NCI-H446 (cell line): ENCODE data around the gene PTDSS2.

Experiments used
- DNase-seq, 2 experiments: peaks; one replicate each; lab custom pipeline; 2025; lab: John Stamatoyannopoulos, UW

Gene PTDSS2

DNA sequence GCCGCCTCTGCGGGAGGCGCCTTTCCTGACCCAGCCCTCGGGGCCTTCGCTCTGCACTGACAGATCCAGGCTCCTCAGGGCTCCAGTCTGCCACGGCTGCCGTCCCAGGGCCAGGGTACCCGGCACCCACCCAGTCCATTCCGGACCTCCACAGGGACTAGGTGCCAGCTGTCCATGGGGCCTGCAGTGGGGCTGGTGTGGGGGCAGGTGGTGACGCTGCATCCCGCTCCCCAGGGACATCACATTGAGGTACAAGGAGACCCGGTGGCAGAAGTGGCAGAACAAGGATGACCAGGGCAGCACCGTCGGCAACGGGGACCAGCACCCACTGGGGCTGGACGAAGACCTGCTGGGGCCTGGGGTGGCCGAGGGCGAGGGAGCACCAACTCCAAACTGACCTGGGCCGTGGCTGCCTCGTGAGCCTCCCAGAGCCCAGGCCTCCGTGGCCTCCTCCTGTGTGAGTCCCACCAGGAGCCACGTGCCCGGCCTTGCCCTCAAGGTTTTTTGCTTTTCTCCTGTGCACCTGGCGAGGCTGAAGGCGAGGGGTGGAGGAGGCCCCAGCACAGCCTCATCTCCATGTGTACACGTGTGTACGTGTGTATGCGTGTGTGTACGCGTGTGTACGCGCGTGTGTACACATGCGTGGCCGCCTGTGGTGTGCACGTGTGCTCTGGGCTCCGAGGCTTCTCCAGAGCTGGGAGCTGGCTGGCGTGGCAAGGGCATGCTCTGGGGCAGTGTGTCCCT lies 40.3 kb downstream of the PTDSS2 start:
- no peak for DNase-seq

DNA sequence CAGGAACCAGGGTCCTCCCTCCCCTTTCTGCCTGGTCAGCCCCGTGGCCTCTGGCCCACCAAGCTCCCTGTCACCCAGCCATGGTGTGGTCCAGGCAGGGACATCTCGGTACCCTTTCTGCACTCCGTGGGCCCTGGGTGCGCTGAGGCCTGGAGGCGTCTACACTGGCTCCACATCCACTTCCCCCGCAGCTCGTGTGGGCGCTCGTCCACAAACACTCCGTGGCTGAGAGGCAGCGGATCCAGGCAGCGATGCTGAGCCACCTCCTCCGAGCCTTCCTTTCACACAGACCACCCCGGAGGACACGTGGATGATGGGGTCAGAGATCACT lies 40.8 kb downstream of the PTDSS2 start:
- DNase-seq: no peak

DNA sequence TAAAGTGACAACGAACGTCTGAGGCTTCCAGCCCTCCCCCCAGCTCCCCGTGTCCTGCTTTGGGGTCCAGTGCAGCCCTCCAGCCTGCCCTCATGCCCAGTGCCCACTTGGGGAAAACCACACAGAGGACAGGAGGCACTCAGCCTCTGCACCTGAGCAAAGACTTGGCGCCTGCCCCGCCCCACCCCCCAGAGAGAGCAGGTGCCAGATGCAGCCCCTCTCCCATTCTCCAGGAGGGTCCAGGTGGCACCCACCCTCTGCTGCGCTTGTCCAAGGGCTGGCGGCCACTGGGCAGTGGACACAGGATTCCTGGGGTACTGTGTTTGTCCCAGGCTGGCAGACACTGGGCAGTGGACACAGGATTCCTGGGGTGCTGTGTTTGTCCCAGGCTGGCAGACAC lies 41.3 kb downstream of the PTDSS2 start:
- no peak for DNase-seq

DNA sequence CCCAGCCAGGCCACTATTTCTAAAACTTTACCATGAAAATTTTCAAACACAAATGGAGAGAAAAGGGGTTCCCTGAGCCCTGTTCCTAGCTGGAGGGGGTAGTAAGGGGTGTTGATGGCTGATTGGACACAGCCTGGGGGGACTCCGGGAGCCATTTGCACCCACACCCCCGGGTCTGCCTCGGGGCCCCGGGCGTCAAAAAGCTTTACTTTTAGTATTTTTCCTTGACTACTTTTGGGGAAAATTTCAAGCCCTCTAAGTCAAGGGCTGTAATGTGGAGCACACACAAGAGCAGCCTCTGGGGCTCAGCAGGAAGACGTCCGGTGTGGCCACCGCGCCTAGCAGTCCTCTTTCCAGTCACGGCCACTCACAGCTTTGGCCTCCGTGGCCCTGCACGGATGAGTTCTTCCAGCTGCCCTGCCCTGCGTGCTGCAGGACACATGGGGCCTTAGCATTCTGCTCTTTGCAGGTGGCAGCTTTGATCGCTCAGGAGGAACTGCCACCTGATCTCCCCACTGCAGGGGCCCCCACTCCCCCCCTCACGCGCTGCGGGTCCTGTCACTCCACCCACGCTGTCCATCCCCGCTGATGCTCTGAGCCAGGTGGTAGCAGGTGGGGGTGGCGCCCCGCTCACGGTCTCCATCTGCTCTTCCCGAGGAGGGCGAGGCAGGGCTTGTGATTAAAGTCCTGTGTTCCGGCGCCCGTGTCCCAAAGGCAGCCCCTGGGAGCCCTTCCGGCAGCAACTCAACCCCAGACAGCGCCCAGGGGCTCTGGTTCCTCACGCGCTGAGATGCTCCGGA lies 42.5 kb downstream of the PTDSS2 start:
- DNase-seq: no peak

DNA sequence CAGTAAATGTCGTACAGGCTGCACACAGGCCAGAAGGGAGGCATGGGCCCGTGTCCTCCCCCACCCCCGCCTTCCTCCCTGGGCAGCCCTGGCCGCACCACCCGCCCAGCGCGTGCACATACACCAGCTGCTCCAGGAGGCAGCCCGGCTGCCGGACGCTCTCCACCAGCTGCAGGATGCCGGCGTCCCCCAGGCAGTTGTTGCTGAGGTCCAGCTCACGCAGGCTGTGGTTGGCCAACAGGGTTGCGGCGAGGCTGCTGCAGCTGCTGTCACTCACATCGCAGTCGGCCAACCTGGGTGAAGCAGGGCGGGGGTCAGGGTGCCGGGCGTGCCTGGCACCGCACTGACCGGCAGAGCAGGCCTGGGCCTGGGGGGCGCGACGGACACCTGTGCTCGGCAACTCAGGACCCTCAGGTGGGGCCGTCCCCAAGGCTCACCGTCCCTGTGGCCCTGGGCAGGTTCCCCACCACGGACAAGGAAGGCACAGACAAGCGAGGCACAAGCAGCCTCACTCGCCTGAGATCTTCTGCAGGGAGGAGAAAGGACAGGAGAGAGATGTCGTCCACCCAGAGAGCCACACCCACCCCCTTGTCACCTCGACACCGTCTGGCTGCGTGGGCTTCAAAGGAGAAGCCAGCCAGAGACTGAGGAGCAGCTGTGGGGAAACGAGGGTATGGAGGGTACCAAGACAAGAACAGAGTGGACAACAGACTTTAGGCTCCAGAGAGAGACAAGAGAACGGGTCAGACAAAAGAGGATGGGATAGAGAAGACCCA lies 44.9 kb downstream of the PTDSS2 start:
- no peak for DNase-seq

DNA sequence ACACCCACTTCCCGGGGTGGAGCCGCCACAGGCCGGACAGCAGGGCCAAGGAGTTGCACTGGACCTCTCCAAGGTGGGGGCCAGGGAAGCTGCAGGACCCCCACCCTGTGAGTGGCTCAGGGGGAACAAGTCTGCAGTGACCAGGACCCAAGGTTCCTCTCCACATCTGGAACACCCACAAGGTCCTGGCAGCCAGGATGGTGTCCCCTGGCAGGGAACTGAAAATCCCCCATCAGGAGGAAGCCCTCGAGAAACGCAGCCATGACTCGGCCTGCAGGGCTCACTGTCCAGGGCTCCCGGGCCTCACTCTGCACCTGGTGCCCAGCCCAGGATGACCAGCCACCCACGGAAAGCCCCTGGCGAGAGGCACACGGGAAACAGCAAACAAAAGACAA lies 45.5 kb downstream of the PTDSS2 start:
- no peak for DNase-seq

DNA sequence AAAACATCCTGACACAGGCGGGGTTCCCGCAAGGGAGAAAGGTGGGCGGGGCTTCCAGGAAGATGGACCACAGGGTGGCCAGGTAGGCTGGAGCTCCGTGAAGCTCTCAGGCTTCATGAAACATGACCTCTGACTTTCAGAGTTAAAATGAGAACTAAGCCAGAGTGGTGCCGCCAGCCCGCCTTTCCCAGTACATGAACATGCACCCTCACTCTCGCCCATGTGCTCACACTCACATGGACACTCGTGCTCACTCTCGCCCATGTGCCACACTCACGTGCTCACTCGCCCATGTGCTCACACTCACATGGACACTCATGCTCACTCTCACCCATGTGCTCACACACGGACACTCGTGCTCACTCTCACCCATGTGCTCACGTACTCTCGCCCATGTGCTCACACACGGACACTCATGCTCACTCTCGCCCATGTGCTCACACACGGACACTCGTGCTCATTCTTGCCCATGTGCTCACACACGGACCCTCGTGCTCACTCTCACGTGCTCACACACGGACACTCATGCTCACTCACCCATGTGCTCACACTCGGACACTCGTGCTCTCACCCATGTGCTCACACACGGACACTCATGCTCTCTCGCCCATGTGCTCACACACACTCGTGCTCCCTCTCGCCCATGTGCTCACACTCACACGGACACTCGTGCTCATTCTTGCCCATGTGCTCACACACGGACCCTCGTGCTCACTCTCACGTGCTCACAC lies 46.9 kb downstream of the PTDSS2 start:
- DNase-seq: no peak

DNA sequence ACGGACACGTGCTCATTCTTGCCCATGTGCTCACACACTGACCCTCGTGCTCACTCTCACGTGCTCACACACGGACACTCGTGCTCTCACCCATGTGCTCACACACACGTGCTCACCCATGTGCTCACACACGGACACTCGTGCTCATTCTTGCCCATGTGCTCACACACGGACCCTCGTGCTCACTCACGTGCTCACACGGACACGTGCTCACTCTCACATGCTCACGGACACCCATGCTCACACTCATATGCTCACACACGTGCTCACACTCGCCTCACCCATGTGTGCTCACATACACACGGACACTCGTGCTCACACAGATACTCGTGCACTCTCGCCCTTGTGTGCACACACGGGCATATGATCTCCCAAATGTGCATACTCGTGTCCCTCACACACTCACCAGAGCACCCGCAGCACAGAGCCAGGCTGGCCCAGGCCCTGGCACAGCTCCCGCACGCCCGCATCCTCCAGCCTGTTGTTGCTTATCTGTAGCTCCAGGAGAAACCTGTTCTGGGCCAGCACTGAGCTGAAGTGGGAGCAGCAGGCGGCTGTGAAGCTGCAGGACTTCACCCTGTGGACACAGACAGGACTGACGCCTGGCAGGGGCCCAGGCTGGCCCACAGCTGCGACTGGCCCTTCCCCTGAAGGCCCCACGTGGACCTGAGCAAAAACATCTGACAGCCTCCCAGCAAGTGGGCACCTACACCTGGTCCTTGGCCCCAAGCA lies 47.7 kb downstream of the PTDSS2 start:
- DNase-seq: no peak

DNA sequence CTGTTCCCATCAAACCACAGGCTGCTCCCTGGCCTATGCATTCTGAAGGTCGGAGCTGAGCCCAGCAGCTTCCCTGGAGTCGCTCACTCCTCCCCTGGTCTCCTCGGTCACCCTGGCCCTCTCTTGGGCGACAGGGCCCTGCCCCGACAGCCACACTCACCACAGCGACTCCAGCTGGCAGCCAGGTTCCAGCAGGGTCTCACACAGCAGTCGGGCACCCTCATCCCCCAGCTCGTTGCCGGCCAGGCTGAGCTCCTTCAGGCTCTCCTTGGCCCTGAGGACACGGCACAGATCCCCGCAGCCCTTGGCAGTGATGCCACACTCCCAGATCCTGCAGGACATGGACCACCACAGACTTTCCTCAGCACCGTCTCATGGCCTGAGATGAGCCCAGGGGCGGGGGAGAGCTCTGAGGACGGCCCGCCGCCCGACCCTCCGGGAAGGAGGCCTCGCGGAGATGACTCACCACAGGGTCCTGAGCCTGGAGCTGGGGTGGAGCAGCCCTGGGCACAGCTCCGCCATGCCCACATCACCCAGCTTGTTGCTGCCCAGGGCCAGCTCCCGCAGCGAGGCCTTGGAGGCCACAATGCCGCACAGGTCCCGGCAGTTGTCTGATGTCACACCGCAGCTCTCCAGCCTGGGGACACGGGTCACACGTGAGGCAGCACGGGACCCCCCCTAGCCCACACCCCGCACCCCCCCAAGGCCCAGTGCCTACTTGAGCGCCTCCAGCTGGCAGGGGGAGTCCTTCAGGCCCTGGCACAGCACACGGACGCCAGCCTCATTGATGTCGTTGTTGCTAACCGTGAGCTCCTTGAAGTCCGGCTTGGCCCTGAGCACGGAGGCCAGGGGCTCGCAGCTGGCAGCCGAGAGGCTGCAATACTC lies 48.5 kb downstream of the PTDSS2 start:
- no peak for DNase-seq

DNA sequence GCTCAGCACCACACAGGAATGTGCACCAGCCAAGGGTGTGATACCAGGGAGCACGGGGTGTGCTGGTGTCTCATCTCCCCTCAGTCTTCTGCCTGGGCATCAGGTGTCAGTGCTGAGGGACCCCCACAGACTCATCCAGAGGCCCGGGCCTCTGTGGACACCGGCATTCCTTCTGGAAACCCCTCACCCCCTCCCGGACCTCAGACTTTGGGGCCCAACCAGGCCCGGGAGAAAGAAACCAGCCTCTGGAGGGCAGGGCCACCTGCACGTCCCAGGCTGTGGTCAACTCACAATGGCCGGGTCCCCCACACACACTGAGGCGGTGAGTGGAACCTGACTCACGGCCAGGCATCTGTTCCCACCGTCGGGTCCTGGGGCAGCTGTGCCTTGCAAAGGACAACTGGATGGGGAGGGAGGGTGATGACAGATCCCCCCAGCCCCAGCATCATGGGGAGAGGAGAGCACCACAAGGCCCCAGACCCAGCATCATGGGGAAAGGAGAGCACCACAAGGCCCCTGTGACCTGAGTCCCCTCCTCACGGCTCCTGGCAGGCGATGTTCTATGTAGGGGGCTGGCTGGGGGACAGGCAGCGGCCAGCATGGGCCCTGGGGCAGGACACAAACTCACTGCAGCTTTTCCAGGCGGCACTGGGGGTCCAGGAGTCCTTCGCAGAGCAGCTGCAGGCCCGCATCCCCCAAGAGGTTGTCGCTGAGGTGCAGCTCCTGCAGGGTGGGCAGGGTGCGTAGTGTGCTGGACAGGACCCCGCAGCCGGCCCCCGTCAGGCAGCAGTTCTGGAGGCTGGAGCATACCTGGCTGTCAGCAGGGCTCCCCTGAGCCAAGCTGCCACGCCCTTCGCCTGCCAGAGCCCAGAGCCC lies 49.4 kb downstream of the PTDSS2 start:
- DNase-seq: no peak

DNA sequence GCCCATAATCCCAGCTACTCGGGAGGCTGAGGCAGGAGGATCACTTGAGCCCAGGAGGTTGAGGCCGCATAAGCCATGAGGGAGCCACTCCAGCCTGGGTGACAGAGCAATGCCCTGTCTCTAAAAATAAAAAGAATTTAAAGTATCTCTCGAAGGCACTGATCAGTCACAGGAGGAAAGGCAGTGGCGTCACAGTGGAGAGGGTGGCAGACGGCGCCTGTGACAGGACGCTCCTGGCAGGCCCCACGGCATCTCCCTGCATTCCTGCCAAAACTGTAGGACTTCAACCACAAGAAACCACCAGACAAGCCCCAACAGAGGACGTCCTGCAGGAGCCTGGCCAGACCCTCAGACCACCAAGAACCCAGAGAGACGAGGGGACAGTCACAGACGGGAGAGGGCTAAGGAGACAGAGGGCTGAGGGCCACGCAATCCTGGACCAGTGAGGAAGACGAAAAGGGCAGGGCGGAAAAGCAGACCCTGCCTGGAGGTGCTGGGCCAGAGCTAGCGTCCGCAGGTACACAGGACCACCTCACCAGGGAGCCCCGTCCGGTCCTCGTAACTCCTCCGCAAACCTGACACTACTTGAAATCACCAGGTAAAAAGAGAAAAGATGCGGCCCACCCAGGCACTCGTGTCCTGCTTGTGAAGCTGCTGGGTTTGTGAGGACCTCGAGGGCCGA lies 51.1 kb downstream of the PTDSS2 start:
- no peak for DNase-seq

DNA sequence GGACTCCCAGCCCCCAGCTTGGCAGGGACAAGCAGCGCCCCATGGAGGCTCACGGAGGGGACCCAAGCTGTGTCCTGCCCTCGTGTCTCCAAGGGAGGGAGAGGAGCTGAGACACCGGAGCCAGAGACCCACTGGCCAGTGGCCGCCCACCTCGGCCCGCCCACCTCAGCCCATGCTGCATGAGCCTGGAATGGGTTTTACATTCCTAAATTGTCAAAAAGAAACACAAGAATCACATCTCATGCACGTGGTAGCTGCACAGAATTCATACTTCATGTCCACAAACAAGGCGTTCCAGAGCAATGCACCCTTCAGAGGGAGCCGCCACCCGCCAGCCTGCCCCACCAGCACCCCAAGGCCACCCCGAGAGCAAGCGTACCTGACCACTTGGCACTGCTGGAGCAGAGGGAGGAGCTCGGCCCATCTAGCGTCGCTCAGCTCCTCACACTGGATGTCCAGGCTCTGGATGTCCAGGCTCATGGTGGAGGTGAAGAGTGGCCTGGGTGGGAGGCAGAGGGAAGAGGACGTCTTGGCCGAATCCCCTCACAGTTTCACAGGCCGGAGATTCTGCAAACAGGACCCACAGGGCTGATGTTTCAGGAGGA lies 51.7 kb downstream of the PTDSS2 start:
- no peak for DNase-seq

DNA sequence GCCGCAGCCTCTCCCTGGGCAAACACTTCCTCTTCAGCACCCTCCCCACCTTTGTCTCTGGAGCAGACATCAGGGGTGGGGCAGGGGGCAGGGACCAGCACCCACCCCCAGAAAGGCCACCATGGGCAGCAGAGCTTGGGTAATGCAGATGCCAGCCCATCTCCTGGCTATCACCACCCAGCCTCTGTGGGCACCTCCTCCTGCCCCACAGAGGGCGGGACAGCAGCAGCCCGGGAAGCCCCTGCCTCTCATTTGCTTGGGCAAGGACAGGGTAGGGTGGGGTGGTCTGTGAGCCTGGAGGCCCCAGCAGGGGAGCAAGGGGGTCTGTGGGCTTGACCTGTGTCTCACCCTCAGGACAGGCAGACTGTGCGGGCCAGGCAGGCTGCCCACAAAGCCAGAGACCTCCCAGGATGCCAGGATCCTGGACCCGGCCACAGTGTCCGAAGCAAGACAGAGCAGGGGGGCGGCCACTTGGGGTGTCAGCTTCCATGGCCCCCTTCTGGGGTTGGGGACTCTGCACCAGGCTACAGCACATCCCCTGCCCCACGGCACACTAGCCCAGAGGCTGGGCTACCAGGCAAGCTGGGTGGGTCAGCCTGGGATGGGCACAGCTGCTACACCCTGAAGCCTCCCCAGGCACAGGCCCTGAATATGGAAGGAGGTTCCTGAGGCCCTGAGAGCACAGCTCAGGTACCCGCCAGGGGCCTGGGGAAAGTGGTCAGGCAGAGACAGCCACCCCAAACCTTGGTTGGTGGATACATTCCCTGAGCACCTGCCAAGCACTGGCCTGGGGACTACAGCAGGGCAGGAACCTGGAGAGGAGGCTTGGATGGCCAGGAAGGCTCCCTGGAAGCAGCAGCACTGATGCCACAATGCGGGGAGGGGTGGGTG lies 52.5 kb downstream of the PTDSS2 start:
- no peak for DNase-seq

DNA sequence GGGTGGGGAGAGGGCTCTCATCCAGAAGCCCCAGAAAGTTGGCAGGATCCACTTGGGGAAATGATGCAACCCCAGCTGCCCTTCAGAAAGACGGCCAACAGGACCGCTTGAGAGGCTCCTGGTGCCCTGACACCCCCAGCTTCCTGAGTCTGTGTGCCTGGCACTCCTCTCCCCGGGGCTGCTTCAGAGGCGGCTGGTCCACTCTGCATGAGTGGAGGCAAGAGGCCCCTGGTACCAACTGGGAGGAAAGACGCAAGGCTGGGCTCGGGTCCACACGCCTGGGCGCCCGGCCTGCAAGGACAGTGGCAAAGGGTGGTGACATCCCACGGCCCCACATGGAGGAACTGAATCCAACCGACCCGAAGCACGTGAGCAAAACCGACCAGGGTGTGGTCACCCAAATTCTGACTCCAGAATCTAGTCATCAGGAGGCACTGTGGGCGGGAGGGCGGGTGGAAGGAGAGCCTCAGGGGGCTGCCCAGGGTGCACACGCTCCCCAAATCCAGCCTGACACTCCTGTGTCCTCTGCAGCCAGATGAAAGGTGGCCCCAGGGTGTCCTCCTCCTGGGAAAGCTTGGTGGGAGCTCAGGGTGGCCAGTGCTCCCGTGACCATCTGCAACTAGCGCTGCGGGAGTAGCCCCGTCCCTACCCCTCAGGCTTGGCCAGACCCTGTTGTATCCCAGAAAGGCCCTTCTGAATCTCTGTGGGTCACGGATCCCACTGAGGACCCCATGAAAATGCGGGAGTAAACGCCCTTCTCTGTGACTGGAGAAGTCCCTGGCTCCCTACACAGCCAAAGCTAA lies 53.3 kb downstream of the PTDSS2 start:
- no peak for DNase-seq

DNA sequence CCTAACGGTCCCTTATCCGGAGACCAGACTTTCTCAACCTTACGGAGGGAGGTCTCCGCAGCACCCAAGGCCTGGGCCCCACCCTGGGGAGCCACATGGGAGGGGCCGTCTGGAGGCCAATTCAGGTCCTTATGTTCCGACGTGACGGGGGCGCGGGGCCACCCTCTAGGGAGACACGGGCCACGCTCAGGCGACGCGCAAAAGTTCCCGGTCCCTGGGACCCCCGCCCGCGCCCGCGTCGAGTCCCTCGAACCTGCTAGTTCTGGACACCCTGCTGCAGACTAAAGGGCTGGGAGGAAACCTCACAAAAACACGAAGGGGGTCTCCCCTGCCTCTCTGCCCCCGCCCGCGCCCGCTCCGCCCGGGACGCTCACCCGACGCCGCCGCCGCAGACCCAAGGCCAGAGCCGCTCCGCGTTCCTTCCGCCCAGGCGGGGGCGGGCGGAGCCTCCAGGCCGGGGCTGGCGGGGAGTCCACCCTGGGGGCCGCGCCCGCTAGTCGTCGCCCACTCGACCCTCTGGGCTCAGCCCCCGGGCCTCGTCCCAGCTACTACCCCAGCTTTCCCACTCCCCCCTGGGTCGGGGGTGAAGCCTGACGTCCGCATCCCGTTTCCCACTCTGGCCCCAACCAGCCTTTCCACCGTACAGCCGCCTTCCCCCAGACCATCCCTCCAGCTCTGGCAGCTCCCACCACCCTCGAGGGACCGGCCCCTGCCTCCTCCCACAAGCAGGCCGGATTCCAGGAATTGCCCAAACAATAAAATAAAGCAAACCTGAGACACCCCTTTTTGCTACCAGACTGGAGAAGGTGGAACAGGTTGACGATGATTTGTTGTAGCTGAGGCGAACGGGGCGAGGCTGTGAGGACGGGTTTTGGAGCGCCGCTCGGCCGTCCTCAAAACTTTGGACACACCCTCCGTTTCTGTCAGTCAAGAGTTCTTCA lies 54.2 kb downstream of the PTDSS2 start:
- no peak for DNase-seq

DNA sequence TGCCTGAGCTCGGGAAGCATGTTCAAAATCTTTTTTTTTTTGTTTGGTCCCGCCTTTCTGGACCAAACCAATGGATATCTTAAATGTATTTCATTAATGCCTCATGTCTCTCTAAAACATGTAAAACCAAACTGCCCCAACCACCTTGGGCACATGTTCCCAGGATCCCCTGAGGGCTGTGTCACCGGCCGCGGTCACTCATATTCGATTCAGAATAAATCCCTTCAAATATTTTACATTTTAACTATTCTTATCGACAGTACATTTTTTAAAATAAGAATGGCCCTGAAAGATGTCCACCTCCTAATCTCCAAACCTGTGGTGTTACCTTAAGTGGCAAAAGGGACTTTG lies 54.9 kb downstream of the PTDSS2 start:
- no peak for DNase-seq
